GM23338 (cell line): Measurements from ENCODE around the gene EFCAB10. TPM values are rescaled to one million over a fixed set of nuclear protein-coding genes. Genes with fewer than 3 reads are reported as not detected.
"Not testable (repeated sequence)": the region's sequence is repeated elsewhere in the genome, so short reads cannot be mapped to it uniquely, and the experiment has no call there.

Experiments used
- ATAC-seq: fragments of 200-7000 bp; cut with Tn5 transposase; 3 replicates; pipeline ENCODE4 v1.9.1; 2020
- DNase-seq: peaks from one replicate; pipeline ENCODE4 v3.0.0-alpha.2; 2015; ENCODE audit warnings: low spot score
- H2AFZ ChIP-seq: fragments of 200-600 bp; sonication (generic); 2 replicates; pipeline ENCODE4 v1.8.0; 2016; ENCODE audit warnings: antibody characterized with exemption, mild to moderate bottlenecking, moderate library complexity
- H3F3A ChIP-seq: fragments of 200-600 bp; sonication (generic); replicated peaks from 2 replicates; pipeline ENCODE4 v1.8.0; 2017; ENCODE audit warnings: antibody characterized with exemption, mixed run types, low read depth
- H3K27ac ChIP-seq: fragments of 200-600 bp; sonication (generic); 2 replicates; pipeline ENCODE4 v1.6.1; 2016; ENCODE audit warnings: low read depth
- H3K27me3 ChIP-seq: fragments of 200-600 bp; sonication (generic); 2 replicates; pipeline ENCODE4 v1.8.0; 2016; ENCODE audit warnings: mild to moderate bottlenecking, mixed run types, moderate library complexity; ENCODE audit not compliant: insufficient read depth
- H3K36me3 ChIP-seq: fragments of 200-600 bp; sonication (generic); 2 replicates; pipeline ENCODE4 v1.8.0; 2016; ENCODE audit warnings: mild to moderate bottlenecking; ENCODE audit not compliant: insufficient read depth
- H3K4me1 ChIP-seq: fragments of 200-600 bp; sonication (generic); 2 replicates; pipeline ENCODE4 v1.8.0; 2016; ENCODE audit warnings: mild to moderate bottlenecking, moderate library complexity; ENCODE audit not compliant: insufficient read depth
- H3K4me2 ChIP-seq: fragments of 200-600 bp; sonication (generic); 2 replicates; pipeline ENCODE4 v1.7.1; 2017; ENCODE audit warnings: mixed run types
- H3K4me3 ChIP-seq: fragments of 200-600 bp; sonication (generic); 2 replicates; pipeline ENCODE4 v1.6.1; 2016; ENCODE audit warnings: mixed run types
- H3K79me2 ChIP-seq: fragments of 200-600 bp; sonication (generic); replicated peaks from 2 replicates; pipeline ENCODE4 v1.8.0; 2017; ENCODE audit warnings: mild to moderate bottlenecking; ENCODE audit not compliant: insufficient read depth
- H3K9me2 ChIP-seq: fragments of 200-600 bp; sonication (generic); 2 replicates; pipeline ENCODE4 v1.8.0; 2017; ENCODE audit not compliant: insufficient read depth
- H4K20me1 ChIP-seq: fragments of 200-600 bp; sonication (generic); replicated peaks from 2 replicates; pipeline ENCODE4 v1.8.0; 2017; ENCODE audit warnings: mild to moderate bottlenecking; ENCODE audit not compliant: insufficient read depth
- H3K27ac Mint-ChIP-seq: 2 replicates; pipeline ENCODE4 v1.8.0; 2020; ENCODE audit warnings: inconsistent platforms, mild to moderate bottlenecking, moderate library complexity, mixed read lengths
- H3K27me3 Mint-ChIP-seq: 3 replicates; pipeline ENCODE4 v1.8.0; 2022; ENCODE audit warnings: low read depth, mild to moderate bottlenecking, moderate library complexity, mixed read lengths, inconsistent platforms; ENCODE audit not compliant: insufficient read depth, poor library complexity
- H3K36me3 Mint-ChIP-seq: 3 replicates; pipeline ENCODE4 v1.8.0; 2021; ENCODE audit warnings: low read depth, mild to moderate bottlenecking, inconsistent platforms, moderate library complexity, mixed read lengths
- H3K4me1 Mint-ChIP-seq: 3 replicates; pipeline ENCODE4 v1.8.0; 2020; ENCODE audit warnings: mild to moderate bottlenecking, inconsistent platforms, mixed read lengths
- H3K4me3 Mint-ChIP-seq: 3 replicates; pipeline ENCODE4 v1.8.0; 2021; ENCODE audit warnings: moderate library complexity, mild to moderate bottlenecking, inconsistent platforms, mixed read lengths
- H3K9me3 Mint-ChIP-seq: 3 replicates; pipeline ENCODE4 v1.8.0; 2020; ENCODE audit warnings: moderate library complexity, mild to moderate bottlenecking, inconsistent platforms, mixed read lengths
- CTCF ChIP-seq, 2 experiments: fragments of 200-600 bp in 1 of 2; sonication (generic) in 1 of 2; conservative IDR thresholded peaks; 2 replicates each; pipeline versions ENCODE4 v1.5.1 to v1.6.1; 2016 to 2017; ENCODE audit warnings: antibody characterized with exemption in 2 of 2, low read depth in 2 of 2, mild to moderate bottlenecking in 2 of 2, moderate library complexity in 1 of 2
- ETS1 ChIP-seq: IDR thresholded peaks from 2 replicates; pipeline ENCODE4 v1.6.1; 2016; ENCODE audit warnings: antibody characterized with exemption
- EZH2 ChIP-seq: fragments of 200-600 bp; sonication (generic); IDR thresholded peaks from one replicate; pipeline ENCODE4 v1.8.0; 2017; ENCODE audit warnings: antibody characterized with exemption, mild to moderate bottlenecking, low read depth; ENCODE audit not compliant: unreplicated experiment
- JUNB ChIP-seq: IDR thresholded peaks from one replicate; pipeline ENCODE4 v1.6.1; 2016; ENCODE audit warnings: antibody characterized with exemption; ENCODE audit not compliant: unreplicated experiment
- NANOG ChIP-seq: IDR thresholded peaks from 2 replicates; pipeline ENCODE4 v1.6.1; 2016; ENCODE audit warnings: antibody characterized with exemption, borderline replicate concordance
- POLR2AphosphoS5 ChIP-seq: IDR thresholded peaks from 2 replicates; pipeline ENCODE4 v1.6.1; 2016; ENCODE audit warnings: antibody characterized with exemption, low read depth
- REST ChIP-seq: IDR thresholded peaks from one replicate; pipeline ENCODE4 v1.6.1; 2018; ENCODE audit warnings: antibody characterized with exemption; ENCODE audit not compliant: unreplicated experiment
- ZNF114 ChIP-seq: fragments of 250-450 bp; sonication (Bioruptor Pico); IDR thresholded peaks from 2 replicates; pipeline ENCODE4 v1.5.0; 2020; ENCODE audit warnings: mild to moderate bottlenecking, moderate library complexity
- ZNF331 ChIP-seq: fragments of 250-450 bp; sonication (Bioruptor Pico); IDR thresholded peaks from 2 replicates; pipeline ENCODE4 v1.5.0; 2020; ENCODE audit warnings: low read depth, mild to moderate bottlenecking, moderate library complexity
- polyA plus RNA-seq: library from polyadenylated mRNA; unstranded; fragments of >200 nt; fragmentation: Nextera tagmentation; extraction: Ambion mirVana; gene quantifications from 2 replicates; pipeline ENCODE4 v1.2.1, GENCODE V29; 2016
- total RNA-seq: library from RNA; depleted of rRNA; stranded (reverse); fragments of >200 nt; shearing (Covaris generic); gene quantifications from 2 replicates; pipeline ENCODE4 v1.2.3, GENCODE V29; 2014

Gene EFCAB10
- total and polyA plus RNA-seq, 2 experiments from 2014 or later = 4.7 to 10.3 TPM

GRCh38 chr7:105524840-105525239, 56.5 kb downstream of the EFCAB10 start (continued):
- TF ChIP-seq ZNF331 (CRISPR knock-in tag) = no peak
- TF ChIP-seq JUNB = no peak

- H3K27ac ChIP-seq, H3K4me3 Mint-ChIP-seq, H3K4me1 Mint-ChIP-seq, DNase-seq, H3K9me3 Mint-ChIP-seq, H3K4me3 ChIP-seq, H3K36me3 ChIP-seq, H3K4me2 ChIP-seq, H2AFZ ChIP-seq, ATAC-seq, H3K9me2 ChIP-seq, H3K4me1 ChIP-seq, H4K20me1 ChIP-seq, H3F3A ChIP-seq, H3K27ac Mint-ChIP-seq, H3K27me3 ChIP-seq: not testable (repeated sequence)
- Mint-ChIP-seq H3K27me3 (peaks cover 10% of the 10 kb centered on the region), H3K36me3 (peaks cover 16% of the 10 kb centered on the region)
- peaks cover 22% of the 10 kb centered on the region for H3K79me2 ChIP-seq
These were observed 56.9 kb downstream of the EFCAB10 start for GRCh38 chr7:105524423-105524822.

- Mint-ChIP-seq H3K36me3 (peaks cover 31% of the 10 kb centered on the region), H3K9me3 (peaks cover 6% of the 10 kb centered on the region; the same call in 2 of the 3 replicates), H3K4me1 (peaks cover 10% of the 10 kb centered on the region; the same call in 2 of the 3 replicates), H3K27ac (peak within 1 kb of the TSS; percentile 99), H3K27me3 (peaks cover 7% of the 10 kb centered on the region), H3K4me3 (peak within 1 kb of the TSS; percentile 99)
- DNase-seq = peak; percentile 95
- peaks cover 7% of the 10 kb centered on the region for H3K36me3 ChIP-seq
- peak; percentile 93 for ATAC-seq
- 0 out of 2 replicates have a peak, but pooled peaks cover 5% of the 10 kb centered on the region for H3K4me1 ChIP-seq
- peak within 1 kb of the TSS; percentile 78 for H3K4me2 ChIP-seq
- 0 out of 2 replicates have a peak, but pooled peaks cover 6% of the 10 kb centered on the region for H3F3A ChIP-seq
- H3K4me3 ChIP-seq = peak within 1 kb of the TSS; percentile 98
- H3K9me2 ChIP-seq = no peaks in the 10 kb centered on the region
- peaks cover 20% of the 10 kb centered on the region for H4K20me1 ChIP-seq
- peak within 1 kb of the TSS; percentile 94 for H2AFZ ChIP-seq
- peaks cover 47% of the 10 kb centered on the region for H3K79me2 ChIP-seq
- H3K27ac ChIP-seq = peak within 1 kb of the TSS; percentile 87
- H3K27me3 ChIP-seq = 0 out of 2 replicates have a peak, but pooled peaks cover 5% of the 10 kb centered on the region
- TF ChIP-seq EZH2 (no peak), CTCF (conservative IDR thresholded peaks at IDR 0.05; ENCODE audit: low read depth in 2 of 2) (no peak), REST (peak; percentile 1), POLR2AphosphoS5 (peak; percentile 96), ZNF114 (CRISPR knock-in tag) (no peak), NANOG (no peak), ETS1 (peak; percentile 20; the same call in 1 of the 2 replicates)
These were observed 59.4 kb downstream of the EFCAB10 start, which contains the start of gene PUS7 for GRCh38 chr7:105521717-105522463. Gene PUS7 (minus strand): TSS chr7:105522271. CDS start chr7:105508512, 13,759 bp downstream.
